ENCODE data around the gene NUDC. TPM values are rescaled to one million over a fixed set of nuclear protein-coding genes. Genes with fewer than 3 reads are reported as not detected.

The NUDC gene
- total and polyA plus RNA-seq, 10 of the 15 experiments (the other 5 are each of a cell fraction or from before 2014, with no cell fraction given): 5.5 to 227 (median 67.4) TPM

DNA sequence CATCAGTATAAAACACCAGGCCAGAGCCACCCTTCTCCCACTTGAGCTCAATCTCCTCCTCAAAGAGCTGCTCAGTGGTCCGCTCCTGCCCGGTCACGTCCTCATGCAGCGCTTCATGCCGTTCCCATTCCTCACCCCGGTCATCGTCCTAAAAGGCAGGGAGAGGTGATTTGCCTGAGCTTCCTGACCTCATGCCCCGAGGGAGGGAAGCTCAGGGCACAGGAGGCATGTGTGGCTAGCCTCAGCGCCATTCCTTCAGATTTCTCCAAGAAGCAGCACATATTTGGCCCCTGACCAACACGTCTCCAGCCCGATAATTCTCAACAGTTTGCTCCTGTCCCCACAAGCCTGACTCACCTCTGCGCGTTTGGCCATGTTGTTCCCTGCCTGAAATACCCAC, 27.3 kb upstream of the NUDC start (continued):
- TF ChIP-seq, protein P1, sequence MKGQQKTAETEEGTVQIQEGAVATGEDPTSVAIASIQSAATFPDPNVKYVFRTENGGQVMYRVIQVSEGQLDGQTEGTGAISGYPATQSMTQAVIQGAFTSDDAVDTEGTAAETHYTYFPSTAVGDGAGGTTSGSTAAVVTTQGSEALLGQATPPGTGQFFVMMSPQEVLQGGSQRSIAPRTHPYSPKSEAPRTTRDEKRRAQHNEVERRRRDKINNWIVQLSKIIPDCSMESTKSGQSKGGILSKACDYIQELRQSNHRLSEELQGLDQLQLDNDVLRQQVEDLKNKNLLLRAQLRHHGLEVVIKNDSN (IDR thresholded peaks at IDR 0.05; ENCODE audit: borderline replicate concordance, extremely low read length, insufficient read depth, low read depth, low read length): no peak
- no peak for TF ChIP-seq POLR2AphosphoS2 (IDR thresholded peaks at IDR 0.05; ENCODE audit: low read depth, low read length)

GRCh38 chr1:26897351-26897750, 24.2 kb upstream of the NUDC start:
- Histone ChIP-seq H3K4me1 (ENCODE audit: control insufficient read depth, insufficient read depth, low read length) (peaks cover 6% of the 10 kb centered on the region; the same call in 1 of the 2 replicates), H3K9ac (ENCODE audit: control insufficient read depth, insufficient read depth, low read length) (no peak overlapping the region), H3K27ac (ENCODE audit: control insufficient read depth, insufficient read depth) (no peak overlapping the region), H3K4me3 (no peak overlapping the region), H3K36me3 (ENCODE audit: control insufficient read depth in 2 of 2, insufficient read depth in 2 of 2, low read length in 1 of 2) (peaks cover 4 to 7% of the 10 kb centered on the region in 2 experiments; a peak in 3 of 4 replicates), H3K9me3 (replicated peaks; ENCODE audit: control insufficient read depth, insufficient read depth, low read length) (no peaks in the 10 kb centered on the region), H3K79me2 (ENCODE audit: control insufficient read depth, insufficient read depth, low read length) (peaks cover 18% of the 10 kb centered on the region), H2AFZ (ENCODE audit: control insufficient read depth, low read depth, low read length) (no peak overlapping the region), H4K20me1 (ENCODE audit: control insufficient read depth, insufficient read depth) (no peaks in the 10 kb centered on the region), H3K4me2 (ENCODE audit: control insufficient read depth, insufficient read depth) (no peak overlapping the region), H3K27me3 (replicated peaks in 1 of 2; ENCODE audit: control insufficient read depth in 2 of 2, insufficient read depth in 2 of 2, low read length in 1 of 2) (no peaks in the 10 kb centered on the region)
- intact Hi-C loops (cut with micrococcal nuclease; ENCODE audit: unreplicated experiment) (no loop called here), in situ Hi-C loops (cut with MboI) (no loop called here)
- CTCF ChIA-PET: interaction anchor here (0.9 to 1.9 kb wide), 2 partner anchors 9 to 146 kb away, joined by 3 to 6 read pairs; no protein-coding TSS in a partner anchor
- POLR2A ChIA-PET: interaction anchor here (0.7 kb wide), 1 partner anchor 10 kb away, joined by 3 read pairs; no protein-coding TSS in a partner anchor
- no peak for FAIRE-seq
- 97% methylated on average over 9 of the region's 9 CpGs for WGBS (ENCODE audit: insufficient coverage, insufficient replicate concordance, low lambda C conversion rate, missing lambda C conversion rate)
- TF ChIP-seq CHD2 (IDR thresholded peaks at IDR 0.05; ENCODE audit: borderline replicate concordance, low read depth, low read length) (no peak), MYB (IDR thresholded peaks at IDR 0.05; ENCODE audit: borderline replicate concordance, low read depth, low read length) (no peak)
- TF ChIP-seq, protein P2, sequence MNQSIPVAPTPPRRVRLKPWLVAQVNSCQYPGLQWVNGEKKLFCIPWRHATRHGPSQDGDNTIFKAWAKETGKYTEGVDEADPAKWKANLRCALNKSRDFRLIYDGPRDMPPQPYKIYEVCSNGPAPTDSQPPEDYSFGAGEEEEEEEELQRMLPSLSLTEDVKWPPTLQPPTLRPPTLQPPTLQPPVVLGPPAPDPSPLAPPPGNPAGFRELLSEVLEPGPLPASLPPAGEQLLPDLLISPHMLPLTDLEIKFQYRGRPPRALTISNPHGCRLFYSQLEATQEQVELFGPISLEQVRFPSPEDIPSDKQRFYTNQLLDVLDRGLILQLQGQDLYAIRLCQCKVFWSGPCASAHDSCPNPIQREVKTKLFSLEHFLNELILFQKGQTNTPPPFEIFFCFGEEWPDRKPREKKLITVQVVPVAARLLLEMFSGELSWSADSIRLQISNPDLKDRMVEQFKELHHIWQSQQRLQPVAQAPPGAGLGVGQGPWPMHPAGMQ (IDR thresholded peaks at IDR 0.05; ENCODE audit: borderline replicate concordance): no peak
- no peak for DNase-seq (ENCODE audit: low read depth, low spot score)
- no TSS peak for BruUV-seq (replicated peaks)
- ATAC-seq: no peak
- SMC1A ChIA-PET (ENCODE audit: uncharacterized antibody, unreplicated experiment): interaction anchor here (0.7 kb wide), 1 partner anchor 9 kb away, joined by 3 read pairs; no protein-coding TSS in a partner anchor
- RAD21 ChIA-PET (ENCODE audit: unreplicated experiment): no interaction called here

All from GM12878 (cell line).